ENCODE data around the gene PLIN3. TPM values are rescaled to one million over a fixed set of nuclear protein-coding genes. Genes with fewer than 3 reads are reported as not detected.
A peak's percentile ranks its signal among the peaks of the same experiment; 100 is the strongest.
"Not testable (repeated sequence)": the region's sequence is repeated elsewhere in the genome, so short reads cannot be mapped to it uniquely, and the experiment has no call there.

PLIN3 gene
- total and polyA plus RNA-seq, 9 of the 15 experiments (the other 6 are each of a cell fraction or from before 2014, with no cell fraction given): 7.5 to 75.6 (median 43.1) TPM

DNA sequence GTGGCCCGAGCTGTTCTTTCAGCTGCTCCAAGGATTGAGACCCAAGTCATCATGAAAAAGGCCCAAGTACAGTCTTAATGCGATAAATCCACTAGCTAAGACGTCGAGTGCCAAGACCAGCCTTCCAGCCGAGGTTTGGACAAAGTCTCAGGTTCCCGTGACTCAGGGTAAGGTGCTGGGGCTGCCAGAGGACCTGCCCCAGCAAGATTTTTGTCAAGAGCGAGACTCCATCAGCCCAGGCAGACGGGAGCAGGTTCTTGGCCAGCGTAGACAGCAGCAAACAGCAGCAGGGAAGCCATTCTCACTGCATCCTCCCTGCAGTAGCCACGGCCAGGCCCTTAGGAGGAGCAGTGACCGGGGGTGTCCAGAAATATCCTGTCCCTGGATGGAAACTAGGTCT, 72.5 kb downstream of the PLIN3 start (continued):
- TF ChIP-seq GABPB1 (CRISPR knock-in tag; IDR thresholded peaks at IDR 0.05) (no peak), YY1 (IDR thresholded peaks at IDR 0.05; ENCODE audit: borderline replicate concordance in 1 of 3, control insufficient read depth in 1 of 3, extremely low read depth in 1 of 3, insufficient read depth in 3 of 3, insufficient read length in 1 of 3, insufficient replicate concordance in 2 of 3, low read depth in 1 of 3, low read length in 2 of 3) (peak in 1 of 3 experiments; percentile 16)

- H3K27me3 ChIP-seq (ENCODE audit: control insufficient read depth in 2 of 2, insufficient read depth in 2 of 2, low read length in 2 of 2); H3K27ac ChIP-seq (ENCODE audit: extremely low read depth, low read depth, low read length); FAIRE-seq; ATAC-seq; BruUV-seq (replicated peaks); H2AFZ ChIP-seq (ENCODE audit: low read depth, low read length); H3K9me1 ChIP-seq (ENCODE audit: control insufficient read depth, insufficient read depth, low read length); H3K9me3 ChIP-seq (replicated peaks; ENCODE audit: control insufficient read depth, insufficient read depth, low read depth, low read length); intact Hi-C loops (cut with micrococcal nuclease); CTCF ChIA-PET (ENCODE audit: low intra/inter-chr PET ratio): not testable (repeated sequence)
- TF ChIP-seq, protein P1, sequence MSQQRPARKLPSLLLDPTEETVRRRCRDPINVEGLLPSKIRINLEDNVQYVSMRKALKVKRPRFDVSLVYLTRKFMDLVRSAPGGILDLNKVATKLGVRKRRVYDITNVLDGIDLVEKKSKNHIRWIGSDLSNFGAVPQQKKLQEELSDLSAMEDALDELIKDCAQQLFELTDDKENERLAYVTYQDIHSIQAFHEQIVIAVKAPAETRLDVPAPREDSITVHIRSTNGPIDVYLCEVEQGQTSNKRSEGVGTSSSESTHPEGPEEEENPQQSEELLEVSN (IDR thresholded peaks at IDR 0.05; ENCODE audit: borderline replicate concordance in 1 of 2, extremely low read depth in 1 of 2, insufficient read depth in 1 of 2, insufficient read length in 1 of 2, low read depth in 1 of 2, low read length in 1 of 2, poor library complexity in 1 of 2, severe bottlenecking in 1 of 2): peak in 1 of 2 experiments; percentile 8
- peak; percentile 69 for TF ChIP-seq RBFOX2 (IDR thresholded peaks at IDR 0.05; ENCODE audit: low read depth, low read length)
- 0 out of 2 replicates have a peak, but pooled peaks have one; percentile 3 for TF ChIP-seq CBFB (CRISPR knock-in tag; IDR thresholded peaks at IDR 0.05)
- TF ChIP-seq, protein P2, sequence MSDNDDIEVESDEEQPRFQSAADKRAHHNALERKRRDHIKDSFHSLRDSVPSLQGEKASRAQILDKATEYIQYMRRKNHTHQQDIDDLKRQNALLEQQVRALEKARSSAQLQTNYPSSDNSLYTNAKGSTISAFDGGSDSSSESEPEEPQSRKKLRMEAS (CRISPR knock-in tag; IDR thresholded peaks at IDR 0.05): peak; percentile 53
- TF ChIP-seq POLR2G (IDR thresholded peaks at IDR 0.05; ENCODE audit: low read depth, low read length): peak; percentile 59; the same call in 1 of the 2 replicates
- peaks cover 47% of the 10 kb centered on the region; the same call in 2 of the 3 replicates for H3K36me3 ChIP-seq (ENCODE audit: control insufficient read depth, insufficient read depth, low read length)
- peak in 1 of 4 experiments; percentile 2 for DNase-seq (ENCODE audit: extremely low read depth in 1 of 4, low spot score in 3 of 4)
- H3K4me1 ChIP-seq (replicated peaks in 1 of 2; ENCODE audit: control insufficient read depth in 2 of 2, insufficient read depth in 2 of 2, low read length in 2 of 2): peaks cover 14 to 52% of the 10 kb centered on the region in 2 experiments
- H3K9ac ChIP-seq (ENCODE audit: insufficient read depth in 1 of 2, low read depth in 2 of 2, low read length in 2 of 2): peak overlapping the region; percentile 95 to 100; a peak in 3 of 4 replicates
- 77% methylated on average over 13 of the region's 19 CpGs for WGBS (ENCODE audit: insufficient coverage, low coverage, missing lambda C conversion rate)
- in situ Hi-C loops (cut with MboI): loop anchor here (5.0 to 10.0 kb wide), 2 partner anchors 61 to 218 kb away; no protein-coding TSS in a partner anchor
- POLR2A ChIA-PET: interaction anchor here (0.6 kb wide), 1 partner anchor 120 kb away, joined by 3 read pairs; no protein-coding TSS in a partner anchor
- peak overlapping the region; percentile 88 for H3K4me2 ChIP-seq (ENCODE audit: insufficient read depth, low read length)
- peaks cover 53% of the 10 kb centered on the region for H3K79me2 ChIP-seq (ENCODE audit: control insufficient read depth, insufficient read depth, low read length)
- peak overlapping the region; percentile 93 for H3K4me3 ChIP-seq
- peaks cover 19% of the 10 kb centered on the region for H4K20me1 ChIP-seq (replicated peaks; ENCODE audit: control insufficient read depth, insufficient read depth, low read length)
Measured at GRCh38 chr19:4793278-4793677, 74.2 kb downstream of the PLIN3 start.

All from K562 (cell line).